ENCODE measurements around the gene COL4A3. TPM values are rescaled to one million over a fixed set of nuclear protein-coding genes. Genes with fewer than 3 reads are reported as not detected.
"Not testable (repeated sequence)": the region's sequence is repeated elsewhere in the genome, so short reads cannot be mapped to it uniquely, and the experiment has no call there.

COL4A3 gene
- total RNA-seq, 1 donor from 2014 or later: 0.32 TPM

DNA sequence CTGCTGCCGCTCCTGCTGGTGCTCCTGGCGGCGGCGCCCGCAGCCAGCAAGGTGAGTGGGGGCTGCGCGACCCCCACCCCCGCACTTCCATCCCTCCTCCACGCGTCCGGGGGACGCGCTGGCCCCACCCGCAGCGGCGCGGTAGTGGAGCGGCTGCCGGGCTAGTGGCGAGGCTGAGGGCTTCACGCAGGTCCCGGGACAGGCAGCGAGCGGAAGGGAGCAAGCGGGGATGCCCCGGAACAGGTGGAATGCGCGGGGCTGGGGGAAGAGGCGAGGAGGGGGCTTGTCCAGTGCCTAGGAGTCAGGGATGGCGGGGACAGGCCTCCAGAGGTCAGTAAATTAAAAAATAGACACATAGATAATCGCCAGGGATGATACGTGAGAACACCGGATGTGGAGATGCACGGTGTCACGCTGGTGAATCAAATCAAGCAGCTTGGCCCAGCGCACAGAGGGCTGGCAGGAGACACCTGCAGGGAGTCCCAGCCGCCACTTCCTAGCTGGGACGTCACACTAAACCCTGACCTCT lies 403 bp downstream of the COL4A3 start:
- peaks cover 13% of the 10 kb centered on the region for H3K4me1 Mint-ChIP-seq (ENCODE audit: unreplicated experiment)
- TF ChIP-seq, protein P1, sequence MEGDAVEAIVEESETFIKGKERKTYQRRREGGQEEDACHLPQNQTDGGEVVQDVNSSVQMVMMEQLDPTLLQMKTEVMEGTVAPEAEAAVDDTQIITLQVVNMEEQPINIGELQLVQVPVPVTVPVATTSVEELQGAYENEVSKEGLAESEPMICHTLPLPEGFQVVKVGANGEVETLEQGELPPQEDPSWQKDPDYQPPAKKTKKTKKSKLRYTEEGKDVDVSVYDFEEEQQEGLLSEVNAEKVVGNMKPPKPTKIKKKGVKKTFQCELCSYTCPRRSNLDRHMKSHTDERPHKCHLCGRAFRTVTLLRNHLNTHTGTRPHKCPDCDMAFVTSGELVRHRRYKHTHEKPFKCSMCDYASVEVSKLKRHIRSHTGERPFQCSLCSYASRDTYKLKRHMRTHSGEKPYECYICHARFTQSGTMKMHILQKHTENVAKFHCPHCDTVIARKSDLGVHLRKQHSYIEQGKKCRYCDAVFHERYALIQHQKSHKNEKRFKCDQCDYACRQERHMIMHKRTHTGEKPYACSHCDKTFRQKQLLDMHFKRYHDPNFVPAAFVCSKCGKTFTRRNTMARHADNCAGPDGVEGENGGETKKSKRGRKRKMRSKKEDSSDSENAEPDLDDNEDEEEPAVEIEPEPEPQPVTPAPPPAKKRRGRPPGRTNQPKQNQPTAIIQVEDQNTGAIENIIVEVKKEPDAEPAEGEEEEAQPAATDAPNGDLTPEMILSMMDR (IDR thresholded peaks at IDR 0.05): no peak
- peaks cover 11% of the 10 kb centered on the region for H3K9me3 Mint-ChIP-seq (ENCODE audit: unreplicated experiment)
- peaks cover 58% of the 10 kb centered on the region for H3K27me3 Mint-ChIP-seq (ENCODE audit: unreplicated experiment)
- peak overlapping the region; percentile 65 for H3K4me3 Mint-ChIP-seq (ENCODE audit: unreplicated experiment)
- no peak overlapping the region for H3K27ac Mint-ChIP-seq (ENCODE audit: unreplicated experiment)
- DNase-seq (ENCODE audit: extremely low spot score, unreplicated experiment): no peak
- no peaks in the 10 kb centered on the region for H3K36me3 Mint-ChIP-seq (ENCODE audit: unreplicated experiment)

- H3K36me3 Mint-ChIP-seq (ENCODE audit: unreplicated experiment); H3K27ac Mint-ChIP-seq (ENCODE audit: unreplicated experiment); H3K4me1 Mint-ChIP-seq (ENCODE audit: unreplicated experiment); H3K4me3 Mint-ChIP-seq (ENCODE audit: unreplicated experiment); H3K27me3 Mint-ChIP-seq (ENCODE audit: unreplicated experiment); H3K9me3 Mint-ChIP-seq (ENCODE audit: unreplicated experiment); DNase-seq (ENCODE audit: extremely low spot score, unreplicated experiment): not testable (repeated sequence)
Measured at GRCh38 chr2:227171779-227172178, 7.4 kb downstream of the COL4A3 start.

DNA sequence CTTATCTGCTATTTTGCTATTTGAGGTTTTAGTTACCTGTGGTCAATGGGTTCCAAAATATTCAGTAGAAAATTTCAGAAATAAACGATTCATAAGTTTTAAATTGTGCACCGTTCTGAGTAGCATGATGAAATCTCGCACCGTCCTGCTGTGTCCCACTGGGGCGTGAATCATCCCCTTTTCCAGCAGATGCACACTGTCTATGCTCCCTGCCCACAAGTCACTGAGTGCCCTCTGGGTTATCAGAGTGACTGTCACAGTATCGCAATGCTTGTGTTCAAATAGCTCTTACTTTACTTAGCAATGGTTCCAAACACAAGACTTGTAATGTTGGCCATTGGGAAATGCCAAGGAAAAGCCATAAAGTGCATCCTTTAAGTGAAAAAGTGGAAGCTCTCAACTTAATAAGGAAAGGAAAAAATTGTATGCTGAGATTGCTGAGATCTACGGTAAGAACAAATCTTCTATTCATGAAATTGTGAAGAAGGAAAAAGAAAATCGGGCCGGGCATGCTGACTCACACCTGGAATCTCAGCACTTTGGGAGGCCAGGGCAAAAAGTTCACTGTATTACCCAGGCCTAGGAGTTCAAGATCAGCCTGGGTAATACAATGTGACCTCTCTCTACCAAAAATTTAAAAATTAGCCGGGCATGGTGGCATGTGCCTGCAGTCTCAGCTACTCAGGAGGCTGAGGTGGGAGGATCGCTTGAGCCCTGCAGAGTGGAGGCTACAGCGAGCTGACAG lies 13.3 kb downstream of the COL4A3 start:
- no peak for DNase-seq (ENCODE audit: extremely low spot score, unreplicated experiment)
- H3K36me3 Mint-ChIP-seq (ENCODE audit: unreplicated experiment): no peaks in the 10 kb centered on the region
- H3K9me3 Mint-ChIP-seq (ENCODE audit: unreplicated experiment): no peaks in the 10 kb centered on the region
- H3K27ac Mint-ChIP-seq (ENCODE audit: unreplicated experiment): no peak overlapping the region
- H3K4me3 Mint-ChIP-seq (ENCODE audit: unreplicated experiment): no peak overlapping the region
- H3K4me1 Mint-ChIP-seq (ENCODE audit: unreplicated experiment): peaks cover 15% of the 10 kb centered on the region
- H3K27me3 Mint-ChIP-seq (ENCODE audit: unreplicated experiment): no peaks in the 10 kb centered on the region
- TF ChIP-seq, protein P1 (IDR thresholded peaks at IDR 0.05): no peak

DNA sequence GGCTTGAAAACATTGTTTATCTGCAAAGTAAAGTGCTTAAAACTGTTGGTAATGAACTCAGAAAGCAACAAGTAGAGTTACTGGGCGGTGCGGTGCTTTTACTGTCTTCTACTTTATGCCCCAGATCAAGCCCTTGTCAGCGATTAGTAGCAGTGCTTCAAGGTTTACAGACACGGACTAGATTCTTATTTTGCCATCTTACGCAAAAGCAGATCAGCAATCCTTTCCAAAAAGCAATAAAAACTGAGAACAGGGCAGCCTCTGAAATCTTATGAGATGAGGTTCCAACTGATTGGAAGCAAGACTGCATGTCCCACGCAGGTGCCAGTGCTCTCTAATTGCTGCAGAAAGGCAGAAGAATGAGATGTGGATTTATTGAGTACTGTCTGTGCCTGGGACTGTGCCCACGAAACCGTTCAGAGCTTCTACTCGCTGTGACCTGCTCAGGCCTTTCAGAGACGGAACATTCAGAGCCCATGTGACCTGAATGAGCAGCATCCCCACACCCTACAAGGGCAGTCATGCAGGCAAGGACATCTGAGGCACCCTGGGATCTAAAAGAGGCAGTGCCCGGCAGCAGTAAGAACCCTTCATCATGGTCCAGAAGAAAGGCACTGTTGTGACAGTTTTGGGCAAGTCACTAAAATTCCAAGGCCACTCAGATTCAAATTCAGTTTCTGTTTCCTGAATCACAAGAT lies 15.7 kb downstream of the COL4A3 start:
- peak overlapping the region; percentile 58 for H3K27ac Mint-ChIP-seq (ENCODE audit: unreplicated experiment)

DNA sequence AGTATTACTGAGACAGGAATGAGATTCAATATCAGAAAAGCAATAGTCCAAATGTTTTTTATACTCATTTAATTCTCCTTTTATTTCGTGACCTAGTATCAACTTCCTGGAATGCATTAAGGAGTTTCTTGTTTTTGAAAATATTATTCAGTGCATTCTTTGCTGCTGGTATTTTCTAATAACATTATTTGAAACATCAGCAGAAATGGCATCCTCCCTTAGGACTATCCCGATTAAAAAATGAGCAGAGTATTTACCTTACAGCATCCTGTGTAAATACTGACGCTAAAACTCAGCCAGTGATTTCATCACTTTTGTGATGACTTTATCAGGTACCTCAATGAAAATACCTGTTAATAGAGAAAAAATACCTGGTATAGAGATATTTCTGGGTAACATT lies 16.3 kb downstream of the COL4A3 start:
- no peak for DNase-seq (ENCODE audit: extremely low spot score, unreplicated experiment)
- peaks cover 15% of the 10 kb centered on the region for H3K4me1 Mint-ChIP-seq (ENCODE audit: unreplicated experiment)
- peak overlapping the region; percentile 58 for H3K27ac Mint-ChIP-seq (ENCODE audit: unreplicated experiment)
- H3K27me3 Mint-ChIP-seq (ENCODE audit: unreplicated experiment): no peaks in the 10 kb centered on the region
- peaks cover 4% of the 10 kb centered on the region for H3K9me3 Mint-ChIP-seq (ENCODE audit: unreplicated experiment)
- TF ChIP-seq, protein P1 (IDR thresholded peaks at IDR 0.05): no peak
- no peak overlapping the region for H3K4me3 Mint-ChIP-seq (ENCODE audit: unreplicated experiment)
- no peaks in the 10 kb centered on the region for H3K36me3 Mint-ChIP-seq (ENCODE audit: unreplicated experiment)

More for the DNA sequence above, 15.7 kb downstream of the COL4A3 start:
- Mint-ChIP-seq H3K4me3 (ENCODE audit: unreplicated experiment) (no peak overlapping the region), H3K36me3 (ENCODE audit: unreplicated experiment) (no peaks in the 10 kb centered on the region), H3K4me1 (ENCODE audit: unreplicated experiment) (peaks cover 15% of the 10 kb centered on the region), H3K9me3 (ENCODE audit: unreplicated experiment) (peaks cover 4% of the 10 kb centered on the region), H3K27me3 (ENCODE audit: unreplicated experiment) (no peaks in the 10 kb centered on the region)
- TF ChIP-seq, protein P1 (IDR thresholded peaks at IDR 0.05): no peak
- no peak for DNase-seq (ENCODE audit: extremely low spot score, unreplicated experiment)

All from osteocyte (in vitro differentiated cells).